Neural cell (in vitro differentiated cells): ENCODE data around the gene NIPBL. TPM values are rescaled to one million over a fixed set of nuclear protein-coding genes. Genes with fewer than 3 reads are reported as not detected.

Experiments
- H2AFZ ChIP-seq: fragments of 200-600, 300-800 bp; sonication (generic), shearing (Covaris generic); 2 replicates; pipeline ENCODE4 v1.6.0; 2014; ENCODE audit warnings: low read depth, mild to moderate bottlenecking, antibody characterized with exemption, low read length, moderate library complexity
- H3F3A ChIP-seq: fragments of 200-600 bp; shearing (Covaris generic); 2 replicates; pipeline ENCODE4 v1.6.1; 2016; ENCODE audit warnings: mild to moderate bottlenecking, moderate library complexity, mixed read lengths, antibody characterized with exemption, low read length; ENCODE audit not compliant: insufficient read depth, poor library complexity, severe bottlenecking
- H3K27ac ChIP-seq: fragments of 200-600, 300-800 bp; sonication (generic), shearing (Covaris generic); 2 replicates; pipeline ENCODE4 v1.5.1; 2014; ENCODE audit warnings: mild to moderate bottlenecking, low read length, moderate library complexity
- H3K27me3 ChIP-seq: fragments of 300-800, 200-600 bp; sonication (generic), shearing (Covaris generic); 2 replicates; pipeline ENCODE4 v1.6.0; 2014; ENCODE audit warnings: mild to moderate bottlenecking, low read depth, low read length, moderate library complexity; ENCODE audit not compliant: insufficient read depth
- H3K36me3 ChIP-seq: fragments of 300-800, 200-600 bp; sonication (generic), shearing (Covaris generic); 2 replicates; pipeline ENCODE4 v1.5.1; 2014; ENCODE audit warnings: mild to moderate bottlenecking, antibody characterized with exemption, low read length, moderate library complexity; ENCODE audit not compliant: insufficient read depth
- H3K4me2 ChIP-seq: fragments of 300-800, 200-600 bp; sonication (generic), shearing (Covaris generic); 2 replicates; pipeline ENCODE4 v1.6.0; 2014; ENCODE audit warnings: mild to moderate bottlenecking, low read length
- H3K4me3 ChIP-seq: fragments of 300-800, 200-600 bp; sonication (generic), shearing (Covaris generic); 2 replicates; pipeline ENCODE4 v1.5.1; 2014; ENCODE audit warnings: mild to moderate bottlenecking, low read length, moderate library complexity
- H3K79me2 ChIP-seq: fragments of 200-600 bp; shearing (Covaris generic); replicated peaks from 2 replicates; pipeline ENCODE4 v1.6.0; 2014; ENCODE audit warnings: mild to moderate bottlenecking, low read length, moderate library complexity; ENCODE audit not compliant: insufficient read depth
- H3K9ac ChIP-seq: fragments of 300-800, 200-600 bp; sonication (generic), shearing (Covaris generic); 2 replicates; pipeline ENCODE4 v1.6.1; 2016; ENCODE audit warnings: mild to moderate bottlenecking, low read length, mixed read lengths
- H3K9me2 ChIP-seq: fragments of 200-600 bp; shearing (Covaris generic); 2 replicates; pipeline ENCODE4 v1.6.1; 2016; ENCODE audit warnings: mild to moderate bottlenecking, low read length, mixed read lengths; ENCODE audit not compliant: insufficient read depth
- H3K9me3 ChIP-seq: fragments of 200-600, 300-800 bp; sonication (generic), shearing (Covaris generic); 2 replicates; pipeline ENCODE4 v1.6.1; 2016; ENCODE audit warnings: mild to moderate bottlenecking, mixed run types, low read length, moderate library complexity, mixed read lengths
- H4K20me1 ChIP-seq: fragments of 200-600 bp; shearing (Covaris generic); 2 replicates; pipeline ENCODE4 v1.6.1; 2016; ENCODE audit warnings: mild to moderate bottlenecking, mixed run types; ENCODE audit not compliant: insufficient read depth
- CTCF ChIP-seq: fragments of 450-650 bp; IDR thresholded peaks from 2 replicates; pipeline ENCODE4 v1.5.1; 2014; ENCODE audit warnings: antibody characterized with exemption, mild to moderate bottlenecking, moderate library complexity; ENCODE audit not compliant: poor library complexity, severe bottlenecking
- EP300 ChIP-seq: fragments of 450-650 bp; conservative IDR thresholded peaks from 2 replicates; pipeline ENCODE4 v1.6.1; 2014; ENCODE audit warnings: antibody characterized with exemption, mild to moderate bottlenecking, moderate library complexity; ENCODE audit not compliant: poor library complexity, severe bottlenecking
- EZH2 ChIP-seq: fragments of 200-600, 300-800 bp; shearing (Covaris generic), sonication (generic); IDR thresholded peaks from 2 replicates; pipeline ENCODE4 v1.6.1; 2014; ENCODE audit warnings: antibody characterized with exemption, low read length, borderline replicate concordance, mild to moderate bottlenecking; ENCODE audit not compliant: insufficient read depth, poor library complexity, severe bottlenecking
- MXI1 ChIP-seq: fragments of 450-650 bp; conservative IDR thresholded peaks from 2 replicates; pipeline ENCODE4 v1.6.1; 2014; ENCODE audit warnings: antibody characterized with exemption, mild to moderate bottlenecking; ENCODE audit not compliant: poor library complexity, severe bottlenecking
- POLR2AphosphoS5 ChIP-seq: IDR thresholded peaks from 2 replicates; pipeline ENCODE4 v1.6.1; 2012
- RAD21 ChIP-seq: fragments of 450-650 bp; conservative IDR thresholded peaks from 2 replicates; pipeline ENCODE4 v1.6.1; 2014; ENCODE audit warnings: antibody characterized with exemption, mild to moderate bottlenecking, moderate library complexity
- REST ChIP-seq: IDR thresholded peaks from 2 replicates; pipeline ENCODE4 v1.6.1; 2012; ENCODE audit warnings: borderline replicate concordance
- SMC3 ChIP-seq: fragments of 450-650 bp; conservative IDR thresholded peaks from 2 replicates; pipeline ENCODE4 v1.6.1; 2014; ENCODE audit warnings: antibody characterized with exemption, mild to moderate bottlenecking, moderate library complexity; ENCODE audit not compliant: poor library complexity
- TAF1 ChIP-seq: IDR thresholded peaks from 2 replicates; pipeline ENCODE4 v1.6.1; 2012; ENCODE audit warnings: low read depth
- polyA plus RNA-seq: library from polyadenylated mRNA; depleted of rRNA; stranded (reverse); fragments of >200 nt; gene quantifications from 2 replicates; pipeline ENCODE4 v1.2.3, GENCODE V29; 2014

Gene NIPBL
- polyA plus RNA-seq, 1 donor from 2014 or later: 27.5 TPM

GRCh38 chr5:36886791-36887190 lies 10.2 kb downstream of the NIPBL start:
- H2AFZ ChIP-seq: no peak overlapping the region
- no peak overlapping the region for H3K4me3 ChIP-seq
- H4K20me1 ChIP-seq: no peaks in the 10 kb centered on the region
- H3F3A ChIP-seq: peaks cover 3% of the 10 kb centered on the region
- no peaks in the 10 kb centered on the region for H3K36me3 ChIP-seq
- no peaks in the 10 kb centered on the region for H3K9me2 ChIP-seq
- H3K4me2 ChIP-seq: no peak overlapping the region
- peaks cover 98% of the 10 kb centered on the region for H3K79me2 ChIP-seq
- no peak overlapping the region for H3K9ac ChIP-seq
- no peak overlapping the region for H3K27ac ChIP-seq
- no peaks in the 10 kb centered on the region for H3K27me3 ChIP-seq
- TF ChIP-seq CTCF: no peak
- no peaks in the 10 kb centered on the region for H3K9me3 ChIP-seq

- no peak for TF ChIP-seq EP300
- TF ChIP-seq CTCF: no peak
- no peak for TF ChIP-seq SMC3
- no peak for TF ChIP-seq MXI1
- TF ChIP-seq RAD21: no peak
- TF ChIP-seq POLR2AphosphoS5: no peak
- TF ChIP-seq REST: no peak
- TF ChIP-seq EZH2: no peak
- no peak for TF ChIP-seq TAF1
- Histone ChIP-seq H3K4me3 (no peak overlapping the region), H3K4me2 (no peak overlapping the region), H3K36me3 (no peaks in the 10 kb centered on the region), H2AFZ (no peak overlapping the region), H3K9ac (no peak overlapping the region), H4K20me1 (no peaks in the 10 kb centered on the region), H3K9me3 (no peaks in the 10 kb centered on the region), H3K27ac (no peak overlapping the region), H3K79me2 (peaks cover 92% of the 10 kb centered on the region), H3K9me2 (no peaks in the 10 kb centered on the region), H3F3A (peaks cover 3% of the 10 kb centered on the region), H3K27me3 (no peaks in the 10 kb centered on the region)
These were observed 11.0 kb downstream of the NIPBL start for GRCh38 chr5:36887532-36887931.
